ENCODE data around the gene PARD3. TPM values are rescaled to one million over a fixed set of nuclear protein-coding genes. Genes with fewer than 3 reads are reported as not detected.

Gene PARD3
- polyA plus RNA-seq, 1 donor from 2014 or later, result 12.4 TPM

DNA sequence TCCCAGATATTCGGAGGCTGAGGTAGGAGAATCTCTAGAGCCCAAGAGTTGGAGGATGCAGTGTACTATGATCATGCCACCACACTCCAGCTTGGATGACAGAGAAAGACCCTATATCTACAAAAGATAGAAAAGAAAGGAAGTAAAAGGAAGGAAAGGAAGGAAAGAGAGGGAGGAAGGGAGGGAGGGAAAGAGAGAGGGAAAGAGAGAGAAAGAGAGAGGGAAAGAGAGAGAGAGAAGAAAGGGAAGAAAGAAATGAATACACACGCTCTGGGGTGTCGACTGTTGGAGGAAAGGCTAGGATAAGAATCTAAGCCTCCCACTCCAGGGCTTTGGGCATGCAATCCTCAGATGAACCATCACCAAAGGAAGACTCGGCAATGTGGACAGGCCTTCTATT is 69.9 kb downstream of the PARD3 start:
- TF ChIP-seq RAD21 (conservative IDR thresholded peaks at IDR 0.05) (no peak), MXI1 (conservative IDR thresholded peaks at IDR 0.05; ENCODE audit: poor library complexity, severe bottlenecking) (no peak), SMC3 (conservative IDR thresholded peaks at IDR 0.05; ENCODE audit: poor library complexity) (no peak), EP300 (conservative IDR thresholded peaks at IDR 0.05; ENCODE audit: poor library complexity, severe bottlenecking) (no peak), TAF1 (IDR thresholded peaks at IDR 0.05; ENCODE audit: low read depth) (no peak), POLR2AphosphoS5 (IDR thresholded peaks at IDR 0.05) (no peak), EZH2 (IDR thresholded peaks at IDR 0.05; ENCODE audit: borderline replicate concordance, insufficient read depth, low read length, poor library complexity, severe bottlenecking) (no peak)
- TF ChIP-seq, protein P1, sequence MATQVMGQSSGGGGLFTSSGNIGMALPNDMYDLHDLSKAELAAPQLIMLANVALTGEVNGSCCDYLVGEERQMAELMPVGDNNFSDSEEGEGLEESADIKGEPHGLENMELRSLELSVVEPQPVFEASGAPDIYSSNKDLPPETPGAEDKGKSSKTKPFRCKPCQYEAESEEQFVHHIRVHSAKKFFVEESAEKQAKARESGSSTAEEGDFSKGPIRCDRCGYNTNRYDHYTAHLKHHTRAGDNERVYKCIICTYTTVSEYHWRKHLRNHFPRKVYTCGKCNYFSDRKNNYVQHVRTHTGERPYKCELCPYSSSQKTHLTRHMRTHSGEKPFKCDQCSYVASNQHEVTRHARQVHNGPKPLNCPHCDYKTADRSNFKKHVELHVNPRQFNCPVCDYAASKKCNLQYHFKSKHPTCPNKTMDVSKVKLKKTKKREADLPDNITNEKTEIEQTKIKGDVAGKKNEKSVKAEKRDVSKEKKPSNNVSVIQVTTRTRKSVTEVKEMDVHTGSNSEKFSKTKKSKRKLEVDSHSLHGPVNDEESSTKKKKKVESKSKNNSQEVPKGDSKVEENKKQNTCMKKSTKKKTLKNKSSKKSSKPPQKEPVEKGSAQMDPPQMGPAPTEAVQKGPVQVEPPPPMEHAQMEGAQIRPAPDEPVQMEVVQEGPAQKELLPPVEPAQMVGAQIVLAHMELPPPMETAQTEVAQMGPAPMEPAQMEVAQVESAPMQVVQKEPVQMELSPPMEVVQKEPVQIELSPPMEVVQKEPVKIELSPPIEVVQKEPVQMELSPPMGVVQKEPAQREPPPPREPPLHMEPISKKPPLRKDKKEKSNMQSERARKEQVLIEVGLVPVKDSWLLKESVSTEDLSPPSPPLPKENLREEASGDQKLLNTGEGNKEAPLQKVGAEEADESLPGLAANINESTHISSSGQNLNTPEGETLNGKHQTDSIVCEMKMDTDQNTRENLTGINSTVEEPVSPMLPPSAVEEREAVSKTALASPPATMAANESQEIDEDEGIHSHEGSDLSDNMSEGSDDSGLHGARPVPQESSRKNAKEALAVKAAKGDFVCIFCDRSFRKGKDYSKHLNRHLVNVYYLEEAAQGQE (IDR thresholded peaks at IDR 0.05; ENCODE audit: borderline replicate concordance), result no peak
- TF ChIP-seq, protein P2, sequence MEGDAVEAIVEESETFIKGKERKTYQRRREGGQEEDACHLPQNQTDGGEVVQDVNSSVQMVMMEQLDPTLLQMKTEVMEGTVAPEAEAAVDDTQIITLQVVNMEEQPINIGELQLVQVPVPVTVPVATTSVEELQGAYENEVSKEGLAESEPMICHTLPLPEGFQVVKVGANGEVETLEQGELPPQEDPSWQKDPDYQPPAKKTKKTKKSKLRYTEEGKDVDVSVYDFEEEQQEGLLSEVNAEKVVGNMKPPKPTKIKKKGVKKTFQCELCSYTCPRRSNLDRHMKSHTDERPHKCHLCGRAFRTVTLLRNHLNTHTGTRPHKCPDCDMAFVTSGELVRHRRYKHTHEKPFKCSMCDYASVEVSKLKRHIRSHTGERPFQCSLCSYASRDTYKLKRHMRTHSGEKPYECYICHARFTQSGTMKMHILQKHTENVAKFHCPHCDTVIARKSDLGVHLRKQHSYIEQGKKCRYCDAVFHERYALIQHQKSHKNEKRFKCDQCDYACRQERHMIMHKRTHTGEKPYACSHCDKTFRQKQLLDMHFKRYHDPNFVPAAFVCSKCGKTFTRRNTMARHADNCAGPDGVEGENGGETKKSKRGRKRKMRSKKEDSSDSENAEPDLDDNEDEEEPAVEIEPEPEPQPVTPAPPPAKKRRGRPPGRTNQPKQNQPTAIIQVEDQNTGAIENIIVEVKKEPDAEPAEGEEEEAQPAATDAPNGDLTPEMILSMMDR (IDR thresholded peaks at IDR 0.05; ENCODE audit: poor library complexity, severe bottlenecking), result no peak
- Histone ChIP-seq H3K4me3 (ENCODE audit: low read length) (no peak overlapping the region), H3K9ac (ENCODE audit: low read length) (no peak overlapping the region), H3K9me2 (ENCODE audit: insufficient read depth, low read length) (no peaks in the 10 kb centered on the region), H3K4me2 (ENCODE audit: low read length) (no peak overlapping the region), H3K27me3 (ENCODE audit: insufficient read depth, low read depth, low read length) (no peaks in the 10 kb centered on the region), H3K9me3 (ENCODE audit: low read length) (no peaks in the 10 kb centered on the region), H3F3A (ENCODE audit: insufficient read depth, low read length, poor library complexity, severe bottlenecking) (no peaks in the 10 kb centered on the region), H2AFZ (ENCODE audit: low read depth, low read length) (no peak overlapping the region), H3K27ac (ENCODE audit: low read length) (no peak overlapping the region), H3K36me3 (ENCODE audit: insufficient read depth, low read length) (no peaks in the 10 kb centered on the region), H3K79me2 (replicated peaks; ENCODE audit: insufficient read depth, low read length) (peaks cover 42% of the 10 kb centered on the region), H4K20me1 (ENCODE audit: insufficient read depth) (no peaks in the 10 kb centered on the region)

DNA sequence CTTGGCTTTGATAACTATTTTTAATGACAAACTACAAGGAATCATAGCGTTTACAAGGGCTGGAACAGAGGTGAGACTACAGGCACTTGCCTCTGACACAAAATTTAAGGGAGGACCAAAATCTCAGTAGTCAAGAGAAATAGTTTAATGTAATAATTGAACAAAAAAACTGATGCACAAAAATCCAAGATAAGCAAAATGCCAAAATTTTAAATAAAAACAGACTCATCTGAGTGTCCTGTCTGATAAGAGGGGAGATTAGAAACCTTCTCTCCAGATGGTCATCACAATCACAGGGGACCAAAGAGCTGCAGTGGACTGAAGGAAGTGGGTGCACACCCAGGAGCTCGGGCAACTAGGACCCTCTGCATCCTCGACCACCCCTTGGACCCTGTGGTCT is 70.5 kb downstream of the PARD3 start:
- no peaks in the 10 kb centered on the region for H3K9me2 ChIP-seq (ENCODE audit: insufficient read depth, low read length)
- peaks cover 39% of the 10 kb centered on the region for H3K79me2 ChIP-seq (replicated peaks; ENCODE audit: insufficient read depth, low read length)
- H3K36me3 ChIP-seq (ENCODE audit: insufficient read depth, low read length), result no peaks in the 10 kb centered on the region
- no peaks in the 10 kb centered on the region for H3K27me3 ChIP-seq (ENCODE audit: insufficient read depth, low read depth, low read length)
- H4K20me1 ChIP-seq (ENCODE audit: insufficient read depth), result no peaks in the 10 kb centered on the region
- no peaks in the 10 kb centered on the region for H3K9me3 ChIP-seq (ENCODE audit: low read length)
- no peak overlapping the region for H2AFZ ChIP-seq (ENCODE audit: low read depth, low read length)
- no peak overlapping the region for H3K9ac ChIP-seq (ENCODE audit: low read length)
- TF ChIP-seq SMC3 (conservative IDR thresholded peaks at IDR 0.05; ENCODE audit: poor library complexity) (no peak), EP300 (conservative IDR thresholded peaks at IDR 0.05; ENCODE audit: poor library complexity, severe bottlenecking) (no peak), TAF1 (IDR thresholded peaks at IDR 0.05; ENCODE audit: low read depth) (no peak), MXI1 (conservative IDR thresholded peaks at IDR 0.05; ENCODE audit: poor library complexity, severe bottlenecking) (no peak), POLR2AphosphoS5 (IDR thresholded peaks at IDR 0.05) (no peak), RAD21 (conservative IDR thresholded peaks at IDR 0.05) (no peak), EZH2 (IDR thresholded peaks at IDR 0.05; ENCODE audit: borderline replicate concordance, insufficient read depth, low read length, poor library complexity, severe bottlenecking) (no peak)
- TF ChIP-seq, protein P1 (IDR thresholded peaks at IDR 0.05; ENCODE audit: borderline replicate concordance), result no peak
- TF ChIP-seq, protein P2 (IDR thresholded peaks at IDR 0.05; ENCODE audit: poor library complexity, severe bottlenecking), result no peak
- no peaks in the 10 kb centered on the region for H3F3A ChIP-seq (ENCODE audit: insufficient read depth, low read length, poor library complexity, severe bottlenecking)
- H3K27ac ChIP-seq (ENCODE audit: low read length), result no peak overlapping the region
- no peak overlapping the region for H3K4me3 ChIP-seq (ENCODE audit: low read length)
- no peak overlapping the region for H3K4me2 ChIP-seq (ENCODE audit: low read length)
